ENCODE results near the gene TRIM61.

The TRIM61 gene

GRCh38 chr4:164924670-164925238, 52.7 kb downstream of the TRIM61 start:
- peaks cover 4% of the 10 kb centered on the region for H3K27me3 Mint-ChIP-seq (ENCODE audit: low read depth)
- H3K9me3 Mint-ChIP-seq: peaks cover 9% of the 10 kb centered on the region
- no peak for TF ChIP-seq CTCF (IDR thresholded peaks at IDR 0.05; ENCODE audit: unreplicated experiment in 3 of 3)
- H3K4me3 Mint-ChIP-seq: no peak overlapping the region
- no peaks in the 10 kb centered on the region for H3K36me3 Mint-ChIP-seq (ENCODE audit: low read depth)
- no peak overlapping the region for H3K27ac Mint-ChIP-seq
- no peaks in the 10 kb centered on the region for H3K4me1 Mint-ChIP-seq

- Mint-ChIP-seq H3K9me3 (peaks cover 5% of the 10 kb centered on the region), H3K27ac (no peak overlapping the region), H3K36me3 (ENCODE audit: low read depth) (no peaks in the 10 kb centered on the region), H3K4me1 (no peaks in the 10 kb centered on the region), H3K4me3 (no peak overlapping the region), H3K27me3 (ENCODE audit: low read depth) (no peaks in the 10 kb centered on the region)
- no peak for TF ChIP-seq CTCF (IDR thresholded peaks at IDR 0.05; ENCODE audit: unreplicated experiment in 3 of 3)
These were observed 58.5 kb downstream of the TRIM61 start for GRCh38 chr4:164918956-164919355.

All from nephron (organoid).